Prostate gland (tissue), 2 donors: ENCODE results near the gene CDK3.
"Not testable (repeated sequence)": the region's sequence is repeated elsewhere in the genome, so short reads cannot be mapped to it uniquely, and the experiment has no call there.

Experiments used
- POLR2A ChIP-seq: fragments of 450-650 bp; IDR thresholded peaks from one replicate; pipeline ENCODE4 v1.6.1; 2016; ENCODE audit warnings: antibody characterized with exemption, mild to moderate bottlenecking
- POLR2AphosphoS5 ChIP-seq: sonication (generic); formaldehyde crosslinking; IDR thresholded peaks from one replicate; pipeline ENCODE4 v1.6.1; 2017; ENCODE audit warnings: antibody characterized with exemption
- TF ChIP-seq, protein P1 (sequence below), 4 experiments: fragments of 200-600 bp in 2 of 4; fragments of 450-650 bp in 2 of 4; sonication (generic) in 2 of 4; IDR thresholded peaks; 1 replicate in 3 of 4; 2 replicates in 1 of 4; pipeline ENCODE4 v1.5.1; 2016 to 2019; ENCODE audit warnings: antibody characterized with exemption in 4 of 4, mild to moderate bottlenecking in 2 of 4, moderate library complexity in 2 of 4

DNA sequence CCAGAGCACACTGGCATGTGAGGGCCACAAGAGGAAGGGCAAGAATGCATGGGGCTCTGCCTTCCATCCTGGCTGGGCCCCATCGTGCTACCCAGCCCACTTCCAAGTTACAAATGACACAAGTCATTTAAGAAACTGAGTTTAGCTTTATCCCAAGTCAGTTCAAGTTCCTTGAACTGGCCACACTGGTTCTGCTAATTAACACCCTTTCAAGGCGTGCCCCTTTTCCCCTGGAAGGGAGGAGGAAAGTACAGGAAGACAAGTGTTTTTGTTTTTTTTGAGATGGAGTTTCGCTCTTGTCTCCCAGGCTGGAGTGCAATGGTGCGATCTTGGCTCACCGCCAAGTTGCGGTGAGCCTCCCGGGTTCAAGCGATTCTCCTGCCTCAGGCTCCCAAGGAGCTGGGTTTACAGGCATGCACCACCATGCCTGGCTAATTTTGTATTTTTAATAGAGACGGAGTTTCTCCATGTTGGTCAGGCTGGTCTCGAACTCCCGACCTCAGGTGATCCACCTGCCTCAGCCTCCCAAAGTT, 43.9 kb downstream of the CDK3 start:
- not testable (repeated sequence) for TF ChIP-seq POLR2A, POLR2AphosphoS5
- TF ChIP-seq, protein P1, sequence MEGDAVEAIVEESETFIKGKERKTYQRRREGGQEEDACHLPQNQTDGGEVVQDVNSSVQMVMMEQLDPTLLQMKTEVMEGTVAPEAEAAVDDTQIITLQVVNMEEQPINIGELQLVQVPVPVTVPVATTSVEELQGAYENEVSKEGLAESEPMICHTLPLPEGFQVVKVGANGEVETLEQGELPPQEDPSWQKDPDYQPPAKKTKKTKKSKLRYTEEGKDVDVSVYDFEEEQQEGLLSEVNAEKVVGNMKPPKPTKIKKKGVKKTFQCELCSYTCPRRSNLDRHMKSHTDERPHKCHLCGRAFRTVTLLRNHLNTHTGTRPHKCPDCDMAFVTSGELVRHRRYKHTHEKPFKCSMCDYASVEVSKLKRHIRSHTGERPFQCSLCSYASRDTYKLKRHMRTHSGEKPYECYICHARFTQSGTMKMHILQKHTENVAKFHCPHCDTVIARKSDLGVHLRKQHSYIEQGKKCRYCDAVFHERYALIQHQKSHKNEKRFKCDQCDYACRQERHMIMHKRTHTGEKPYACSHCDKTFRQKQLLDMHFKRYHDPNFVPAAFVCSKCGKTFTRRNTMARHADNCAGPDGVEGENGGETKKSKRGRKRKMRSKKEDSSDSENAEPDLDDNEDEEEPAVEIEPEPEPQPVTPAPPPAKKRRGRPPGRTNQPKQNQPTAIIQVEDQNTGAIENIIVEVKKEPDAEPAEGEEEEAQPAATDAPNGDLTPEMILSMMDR (IDR thresholded peaks at IDR 0.05) = not testable (repeated sequence)
